ENCODE data around the gene CREB3. TPM values are rescaled to one million over a fixed set of nuclear protein-coding genes. Genes with fewer than 3 reads are reported as not detected.

The CREB3 gene
- total RNA-seq: 28.8 TPM

GRCh38 chr9:35732185-35732799 lies at the start of gene CREB3, which contains the start of gene TLN1:
CREB3 (plus strand) TSS chr9:35732666; CDS start chr9:35732773, 107 bp downstream.
TLN1 (minus strand) TSS chr9:35732195; CDS start chr9:35725694, 6,501 bp downstream.
- DNase-seq (ENCODE audit: low spot score) (peak; percentile 98), ATAC-seq (peak; percentile 95)
- intact Hi-C loops (cut with DNase I): no loop called here

GRCh38 chr9:35683323-35683722 lies 49.1 kb upstream of the CREB3 start:
- no peak for DNase-seq (ENCODE audit: low spot score)
- ATAC-seq: no peak
- intact Hi-C loops (cut with DNase I): no loop called here

- intact Hi-C loops (cut with DNase I): no loop called here
- DNase-seq (ENCODE audit: low spot score): no peak
- no peak for ATAC-seq
Observed at GRCh38 chr9:35684921-35685320, 47.5 kb upstream of the CREB3 start.

- peak; percentile 58 for ATAC-seq
- DNase-seq (ENCODE audit: low spot score): peak; percentile 78
- intact Hi-C loops (cut with DNase I): no loop called here
Observed at GRCh38 chr9:35685506-35685905, 47.0 kb upstream of the CREB3 start.

- intact Hi-C loops (cut with DNase I): no loop called here
- DNase-seq (ENCODE audit: low spot score) (no peak), ATAC-seq (no peak)
Observed at GRCh38 chr9:35686222-35687203, 46.0 kb upstream of the CREB3 start.

- intact Hi-C loops (cut with DNase I): no loop called here
- DNase-seq (ENCODE audit: low spot score) (no peak), ATAC-seq (no peak)
Observed at GRCh38 chr9:35687306-35687705, 45.2 kb upstream of the CREB3 start.

- no peak for ATAC-seq
- intact Hi-C loops (cut with DNase I): no loop called here
- DNase-seq (ENCODE audit: low spot score): no peak
Observed at GRCh38 chr9:35687972-35688557, 44.4 kb upstream of the CREB3 start.

GRCh38 chr9:35688558-35689541 lies 43.6 kb upstream of the CREB3 start:
- ATAC-seq (no peak), DNase-seq (ENCODE audit: low spot score) (no peak)
- intact Hi-C loops (cut with DNase I): no loop called here

GRCh38 chr9:35689542-35690293 lies 42.7 kb upstream of the CREB3 start, which contains the start of gene TPM2:
TPM2 (minus strand) TSS chr9:35689925; CDS start chr9:35689817, 108 bp downstream.
- peak; percentile 76 for DNase-seq (ENCODE audit: low spot score)
- ATAC-seq: peak; percentile 52
- intact Hi-C loops (cut with DNase I): no loop called here

GRCh38 chr9:35690294-35690613 lies 42.2 kb upstream of the CREB3 start:
- intact Hi-C loops (cut with DNase I): no loop called here
- ATAC-seq: no peak
- no peak for DNase-seq (ENCODE audit: low spot score)

GRCh38 chr9:35690614-35691333 lies 41.7 kb upstream of the CREB3 start:
- ATAC-seq (peak; percentile 74), DNase-seq (ENCODE audit: low spot score) (peak; percentile 87)
- intact Hi-C loops (cut with DNase I): no loop called here

GRCh38 chr9:35691334-35691650 lies 41.2 kb upstream of the CREB3 start:
- intact Hi-C loops (cut with DNase I): no loop called here
- ATAC-seq: no peak
- DNase-seq (ENCODE audit: low spot score): no peak

- intact Hi-C loops (cut with DNase I): no loop called here
- ATAC-seq (no peak), DNase-seq (ENCODE audit: low spot score) (no peak)
Observed at GRCh38 chr9:35691757-35692301, 40.6 kb upstream of the CREB3 start.

GRCh38 chr9:35695943-35696401 lies 36.5 kb upstream of the CREB3 start:
- no peak for DNase-seq (ENCODE audit: low spot score)
- intact Hi-C loops (cut with DNase I): no loop called here
- ATAC-seq: no peak

GRCh38 chr9:35696520-35697215 lies 35.8 kb upstream of the CREB3 start:
- intact Hi-C loops (cut with DNase I): no loop called here
- peak; percentile 73 for ATAC-seq
- DNase-seq (ENCODE audit: low spot score): no peak

- intact Hi-C loops (cut with DNase I): no loop called here
- DNase-seq (ENCODE audit: low spot score): no peak
- ATAC-seq: peak; percentile 25
Observed at GRCh38 chr9:35697486-35697885, 35.0 kb upstream of the CREB3 start.

GRCh38 chr9:35698231-35698630 lies 34.2 kb upstream of the CREB3 start:
- no peak for DNase-seq (ENCODE audit: low spot score)
- ATAC-seq: no peak
- intact Hi-C loops (cut with DNase I): no loop called here

All from sciatic nerve (tissue), 2 donors.